GM19239 (cell line): ENCODE results near the gene SRPK3.
"Not testable (repeated sequence)": the region's sequence is repeated elsewhere in the genome, so short reads cannot be mapped to it uniquely, and the experiment has no call there.

Experiments
- DNase-seq: peaks from one replicate; pipeline ENCODE4 v3.0.0; 2011; ENCODE audit warnings: low spot score; ENCODE audit not compliant: insufficient read length
- FAIRE-seq: peaks from 2 replicates; lab custom pipeline; 2011; peaks lifted over from hg19 to GRCh38; lab: Jason Lieb, UNC

SRPK3 gene

DNA sequence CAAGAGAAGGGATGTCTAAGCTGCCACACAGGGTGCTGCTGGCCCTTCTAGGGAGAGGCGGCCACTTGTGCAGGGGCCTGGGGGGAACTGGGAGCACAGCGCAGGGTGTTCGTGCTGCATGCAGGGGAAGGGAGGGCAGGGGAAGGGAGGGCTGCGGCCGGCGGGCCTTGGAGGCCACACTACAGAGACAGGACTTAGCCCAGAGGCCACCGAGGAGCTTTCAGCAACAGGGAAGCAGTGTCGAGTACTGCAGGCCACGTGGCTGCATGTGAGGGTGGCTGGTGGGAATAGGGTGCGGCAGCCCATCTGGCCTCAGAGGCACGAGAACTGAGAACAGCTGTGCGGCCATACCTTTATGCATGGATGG, 35.8 kb upstream of the SRPK3 start:
- DNase-seq, FAIRE-seq: not testable (repeated sequence)

- FAIRE-seq (no peak), DNase-seq (no peak)
These were observed 34.5 kb upstream of the SRPK3 start for GRCh38 chrX:153746359-153746758.

DNA sequence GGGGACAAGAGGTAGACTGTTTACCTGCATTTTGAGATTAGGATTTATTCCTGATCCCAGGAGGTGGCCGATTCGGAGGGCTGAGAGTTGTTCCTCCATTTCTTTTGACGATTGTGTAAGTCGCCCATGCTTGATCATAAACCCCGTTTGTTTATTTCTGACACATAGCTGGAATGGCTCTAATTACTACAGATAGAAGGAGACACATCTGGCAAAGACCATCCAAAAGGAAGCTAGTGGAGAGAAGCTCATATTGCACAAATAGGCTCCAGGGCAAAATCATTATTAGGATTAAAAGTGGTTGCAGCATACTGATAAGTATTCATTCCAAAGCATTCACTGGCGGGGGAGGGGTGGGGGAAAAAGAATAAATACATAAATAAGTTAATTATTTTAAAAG, 33.9 kb upstream of the SRPK3 start:
- FAIRE-seq, DNase-seq: not testable (repeated sequence)

- DNase-seq, FAIRE-seq: not testable (repeated sequence)
These were observed 31.8 kb upstream of the SRPK3 start for GRCh38 chrX:153749017-153749416.

DNA sequence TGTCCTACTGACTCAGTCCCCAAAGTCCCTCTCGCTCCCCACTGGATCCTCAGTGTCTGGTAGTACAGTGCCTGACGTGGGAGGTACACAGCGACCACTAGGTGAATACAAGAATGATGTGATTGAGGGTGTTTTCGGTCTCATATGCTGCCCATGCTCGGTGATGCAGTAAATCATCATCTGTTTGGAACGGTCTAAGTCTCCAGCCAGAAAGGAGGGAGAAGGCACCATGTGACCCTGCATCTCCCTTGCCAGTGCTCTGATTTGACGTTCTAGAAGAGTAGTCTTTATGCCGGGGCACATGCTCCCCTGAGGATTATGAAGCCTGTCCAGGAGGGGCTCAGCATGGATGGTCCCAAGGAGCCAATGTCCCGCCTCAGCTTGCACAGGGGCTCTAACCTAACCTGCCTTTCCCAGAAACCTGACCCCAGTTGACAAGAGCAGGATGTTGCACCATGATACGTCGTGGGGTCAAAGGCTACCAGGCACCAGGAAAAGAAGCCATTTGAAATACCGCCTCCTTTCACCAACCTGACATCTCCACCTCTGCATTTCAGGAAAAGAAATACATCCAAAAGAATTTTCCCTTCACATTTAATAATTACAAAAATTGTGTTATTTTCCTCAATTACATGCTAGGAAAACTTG, 30.6 kb upstream of the SRPK3 start:
- no peak for FAIRE-seq
- DNase-seq, result no peak

- FAIRE-seq (peak; percentile 35), DNase-seq (no peak)
These were observed 25.7 kb upstream of the SRPK3 start for GRCh38 chrX:153755136-153755535.

GRCh38 chrX:153761863-153762262, 19.0 kb upstream of the SRPK3 start:
- DNase-seq, result no peak

DNA sequence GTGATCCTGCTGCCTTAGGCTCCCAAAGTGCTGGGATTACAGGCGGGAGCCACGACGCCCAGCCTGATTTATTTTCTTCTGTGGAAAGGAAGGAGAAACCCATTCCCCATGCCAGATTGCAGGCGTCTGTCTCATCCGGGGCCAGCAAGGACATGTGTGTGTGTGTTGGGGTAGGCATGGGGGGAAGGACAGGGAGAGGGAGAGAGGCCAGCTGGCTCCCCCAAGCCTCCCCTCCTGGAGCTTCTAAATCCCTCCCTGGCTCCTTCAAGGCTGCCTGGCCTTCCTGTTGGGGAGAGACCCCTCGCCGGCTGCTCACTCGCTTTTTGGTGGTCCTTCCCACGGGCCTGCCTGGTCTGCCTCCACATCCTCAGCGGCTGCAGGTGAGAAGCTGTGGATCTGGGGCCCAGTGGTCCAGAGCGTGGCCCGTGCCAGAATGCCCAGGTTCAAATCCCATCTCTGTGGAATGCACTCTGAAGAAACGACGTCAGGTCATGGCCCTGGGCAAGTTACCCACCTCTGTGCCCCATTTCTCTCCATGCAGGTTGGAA, 18.1 kb upstream of the SRPK3 start:
- DNase-seq, result no peak
- FAIRE-seq, result no peak

More at GRCh38 chrX:153761863-153762262, 19.0 kb upstream of the SRPK3 start:
- no peak for FAIRE-seq

DNA sequence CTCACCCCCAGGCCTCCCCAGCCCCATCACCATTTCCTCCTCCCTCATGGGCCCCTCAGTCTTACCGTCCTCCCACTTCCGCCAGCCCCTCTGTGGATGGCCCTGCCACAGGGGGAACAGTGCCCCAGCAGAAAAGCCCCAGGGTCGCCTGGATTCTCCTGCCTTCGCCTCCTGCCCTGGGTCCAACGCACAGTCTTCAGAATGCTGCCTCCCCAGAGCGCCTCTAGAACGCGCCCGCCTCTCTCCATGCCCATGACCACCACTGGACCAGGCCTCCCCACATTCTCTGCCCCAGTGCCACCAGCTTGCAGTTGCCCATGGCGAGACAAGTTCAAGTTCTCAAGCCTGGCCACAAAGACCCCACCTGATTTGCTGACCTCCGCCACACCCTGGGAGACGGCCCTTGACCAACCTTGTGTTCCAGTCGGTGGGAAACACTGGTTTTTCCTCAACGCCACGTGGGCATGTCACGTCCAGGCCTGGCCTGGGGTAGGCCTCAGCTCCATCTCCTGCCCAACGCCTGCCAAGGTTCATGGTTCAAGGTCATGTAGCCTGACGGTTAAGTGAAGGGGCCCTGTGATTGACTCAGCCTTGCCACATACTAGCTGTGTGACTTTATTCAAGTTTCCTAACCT, 17.4 kb upstream of the SRPK3 start:
- DNase-seq, result no peak
- FAIRE-seq, result peak; percentile 56

DNA sequence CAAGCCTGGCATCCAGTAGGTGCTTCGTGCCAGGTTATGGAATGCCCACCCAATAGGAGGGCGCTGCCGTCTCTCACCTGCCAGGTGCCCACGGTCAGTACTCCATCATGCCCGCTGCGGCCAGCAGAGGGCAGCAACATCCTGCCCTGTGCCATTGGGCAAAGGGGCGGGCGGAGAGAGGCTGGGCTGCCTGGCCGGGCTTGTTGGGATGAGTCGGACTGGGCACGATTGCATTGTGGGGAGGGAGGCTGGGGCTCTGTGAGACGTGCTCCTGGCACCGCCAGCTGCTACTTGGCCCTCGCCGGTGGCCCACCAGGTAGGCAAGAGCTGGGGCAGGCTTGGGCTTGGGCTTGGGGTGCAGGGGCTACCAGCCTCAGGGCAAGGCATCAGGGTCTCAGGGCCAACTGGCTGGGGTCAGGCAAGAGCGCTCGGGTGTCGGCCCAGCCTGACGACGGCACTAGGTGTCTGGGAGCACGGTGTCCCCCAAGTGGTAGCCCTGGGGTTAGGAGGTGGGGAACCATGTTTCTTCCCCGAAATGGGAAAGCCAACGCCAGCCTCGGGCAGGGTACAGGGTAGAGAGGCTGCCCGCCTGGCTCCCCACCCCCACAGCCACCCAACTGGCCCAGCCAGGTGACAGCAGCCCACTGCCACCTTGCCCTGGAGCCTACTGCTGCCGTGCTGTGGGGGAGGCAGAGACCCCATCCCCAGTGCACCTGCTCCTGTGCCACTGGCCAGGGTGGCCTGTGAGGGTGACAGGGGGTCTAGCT, 16.7 kb upstream of the SRPK3 start, which contains the start of gene PLXNB3:
PLXNB3 (plus strand) TSS at position 261 of the 767 bp plus-strand sequence. CDS start 1,287 bp downstream, outside the sequence.
- FAIRE-seq (peak; percentile 75), DNase-seq (peak; percentile 70)

DNA sequence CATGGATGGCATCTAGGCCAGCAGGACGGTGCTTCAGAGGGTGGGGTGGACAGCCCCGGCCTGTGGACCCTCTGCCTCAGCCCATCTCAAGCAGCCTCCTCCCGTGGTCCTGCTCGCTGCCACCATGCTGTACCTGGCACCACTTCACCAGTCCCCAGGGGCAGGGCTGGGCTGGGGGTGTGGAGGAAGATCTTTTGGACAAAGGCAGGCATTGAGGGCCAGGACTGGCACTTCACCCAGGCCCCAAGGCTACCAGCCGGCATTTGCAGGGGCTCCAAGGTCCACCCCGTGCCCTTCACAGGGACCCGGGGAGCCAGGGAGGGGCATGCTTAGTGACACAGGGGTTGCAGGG, 16.1 kb upstream of the SRPK3 start:
- FAIRE-seq (no peak), DNase-seq (no peak)

DNA sequence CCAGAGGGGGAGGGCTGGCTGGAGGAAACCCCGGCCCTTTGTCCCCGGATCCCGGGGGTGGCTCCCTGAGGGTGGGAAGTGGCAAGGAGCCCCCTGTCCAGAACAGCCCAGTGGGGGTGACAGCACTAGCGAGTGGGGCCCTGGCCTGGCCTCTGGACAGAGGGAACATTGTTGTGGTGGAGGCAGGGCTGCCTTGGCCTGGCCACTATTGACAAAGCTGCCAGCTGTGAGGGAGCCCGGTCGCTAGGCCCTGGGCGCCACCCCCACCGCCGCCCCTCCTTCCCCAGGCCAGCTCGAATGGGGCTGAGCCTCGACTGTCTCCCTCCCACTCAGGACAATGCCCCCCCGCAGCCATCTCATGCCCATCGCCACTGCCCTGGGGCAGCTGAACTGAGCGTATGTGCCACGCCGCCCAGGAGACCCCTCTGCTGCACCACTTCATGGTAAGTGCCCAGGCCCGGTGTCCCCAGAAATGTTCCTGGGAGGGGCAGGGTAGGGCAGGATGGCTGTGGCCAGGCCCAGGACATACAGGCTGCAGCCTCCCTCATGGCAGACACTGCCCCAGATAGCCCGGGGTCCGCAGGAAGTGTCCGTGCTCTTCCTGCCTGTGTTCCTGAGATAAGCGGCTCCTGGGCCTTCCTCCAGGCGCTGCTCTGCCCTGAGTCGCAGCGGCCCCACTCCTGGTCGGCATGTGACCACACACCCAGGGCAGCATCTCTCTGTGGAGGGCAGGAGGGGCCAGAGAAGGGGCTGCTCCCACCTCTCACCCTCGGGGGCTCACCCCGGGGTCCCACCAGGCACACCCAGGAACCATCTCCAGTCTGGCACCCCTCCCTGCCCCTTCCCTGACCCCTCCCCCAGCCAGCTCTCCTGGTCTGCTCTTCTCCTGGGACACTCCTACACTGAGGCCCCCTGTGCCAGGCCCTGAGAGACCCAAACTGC, 15.4 kb upstream of the SRPK3 start:
- FAIRE-seq, result no peak
- no peak for DNase-seq

DNA sequence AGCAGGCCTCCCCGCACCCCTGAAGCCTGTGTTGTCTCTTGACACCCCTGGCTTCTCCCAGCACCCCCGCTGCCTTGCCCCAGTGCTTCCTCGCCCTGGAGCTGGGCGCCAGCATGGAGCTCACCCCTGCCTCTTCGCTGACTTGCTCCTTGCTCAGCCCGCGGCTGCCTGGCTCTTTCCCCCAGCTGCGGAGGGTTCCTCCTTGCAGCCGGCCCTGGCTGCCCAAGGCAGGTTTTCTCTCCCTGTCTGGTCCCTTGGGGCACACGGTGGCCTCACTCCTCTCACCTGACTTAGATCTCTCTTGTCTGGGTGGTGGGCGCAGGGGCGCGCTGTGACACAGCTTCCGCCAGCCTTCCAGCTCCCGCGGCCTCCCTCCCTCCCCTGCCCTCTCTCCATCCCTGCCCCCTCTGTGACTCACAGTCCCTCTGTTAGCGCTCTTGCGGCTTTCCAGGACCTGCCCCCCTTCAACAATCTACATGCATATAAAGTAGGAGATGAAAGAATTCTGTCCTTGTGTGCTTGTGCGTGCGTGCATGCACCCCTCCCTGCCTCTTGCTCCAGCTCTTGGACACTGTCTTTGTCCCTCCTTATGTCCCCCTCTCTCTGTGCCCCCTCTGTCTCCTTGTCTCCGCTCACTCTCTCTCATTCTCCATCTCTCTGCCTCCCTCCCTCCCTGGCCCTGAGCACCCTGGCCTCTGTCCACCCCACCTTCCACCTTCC, 14.6 kb upstream of the SRPK3 start:
- no peak for FAIRE-seq
- no peak for DNase-seq

DNA sequence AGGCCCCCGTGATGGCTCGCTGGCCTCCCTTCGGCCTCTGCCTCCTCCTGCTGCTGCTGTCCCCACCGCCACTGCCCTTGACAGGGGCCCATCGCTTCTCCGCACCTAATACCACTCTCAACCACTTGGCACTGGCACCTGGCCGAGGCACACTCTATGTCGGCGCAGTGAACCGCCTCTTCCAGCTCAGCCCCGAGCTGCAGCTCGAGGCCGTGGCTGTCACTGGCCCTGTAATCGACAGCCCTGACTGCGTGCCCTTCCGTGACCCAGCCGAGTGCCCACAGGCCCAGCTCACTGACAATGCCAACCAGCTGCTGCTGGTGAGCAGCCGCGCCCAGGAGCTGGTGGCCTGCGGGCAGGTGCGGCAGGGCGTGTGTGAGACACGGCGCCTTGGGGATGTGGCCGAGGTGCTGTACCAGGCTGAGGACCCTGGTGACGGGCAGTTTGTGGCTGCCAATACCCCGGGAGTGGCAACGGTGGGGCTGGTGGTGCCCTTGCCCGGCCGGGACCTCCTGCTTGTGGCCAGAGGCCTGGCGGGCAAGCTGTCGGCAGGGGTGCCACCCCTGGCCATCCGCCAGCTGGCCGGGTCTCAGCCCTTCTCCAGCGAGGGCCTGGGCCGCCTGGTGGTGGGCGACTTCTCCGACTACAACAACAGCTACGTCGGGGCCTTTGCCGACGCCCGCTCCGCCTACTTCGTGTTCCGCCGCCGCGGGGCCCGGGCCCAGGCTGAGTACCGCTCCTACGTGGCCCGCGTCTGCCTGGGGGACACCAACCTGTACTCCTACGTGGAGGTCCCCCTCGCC, 13.8 kb upstream of the SRPK3 start:
- DNase-seq, result no peak

GRCh38 chrX:153767674-153768055, 13.2 kb upstream of the SRPK3 start:
- DNase-seq, result no peak
- FAIRE-seq, result no peak

More for the DNA sequence above, 13.8 kb upstream of the SRPK3 start:
- no peak for FAIRE-seq

DNA sequence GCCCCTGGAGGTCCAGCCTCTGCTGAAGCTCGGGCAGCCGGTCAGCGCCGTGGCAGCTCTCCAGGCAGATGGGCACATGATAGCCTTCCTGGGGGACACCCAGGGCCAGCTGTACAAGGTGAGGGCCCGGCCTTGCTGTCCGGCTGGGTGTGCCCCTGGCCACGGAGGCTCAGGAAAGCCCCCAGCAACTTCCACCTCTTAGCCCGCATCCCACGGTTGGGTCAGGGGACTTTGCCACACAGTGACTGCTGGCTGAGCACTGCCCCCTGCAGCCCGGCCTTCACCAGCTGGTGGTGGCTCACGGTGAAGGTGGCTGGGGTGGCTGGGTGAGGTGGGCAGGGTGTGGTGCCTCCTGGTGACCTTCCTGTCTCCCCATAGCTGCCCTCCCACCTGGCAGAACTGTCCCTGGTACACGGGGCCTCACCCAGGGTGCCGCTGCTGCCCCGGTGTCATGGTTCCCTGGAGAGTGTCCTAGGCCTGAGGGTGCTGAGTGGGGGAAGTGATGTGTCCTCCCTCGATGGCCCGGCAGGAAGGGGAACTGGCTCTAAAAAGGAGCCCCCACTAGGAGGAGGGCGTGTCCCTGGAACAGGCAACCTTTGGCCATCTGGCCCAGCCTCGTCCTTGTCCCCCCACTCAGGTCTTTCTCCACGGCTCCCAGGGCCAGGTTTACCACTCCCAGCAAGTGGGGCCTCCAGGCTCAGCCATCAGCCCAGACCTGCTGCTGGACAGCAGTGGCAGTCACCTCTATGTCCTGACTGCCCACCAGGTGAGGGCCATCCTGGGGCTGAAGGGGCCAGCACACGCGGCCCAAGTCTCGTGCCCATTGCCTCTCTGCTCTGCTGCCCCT, 12.3 kb upstream of the SRPK3 start:
- DNase-seq, result no peak
- no peak for FAIRE-seq

DNA sequence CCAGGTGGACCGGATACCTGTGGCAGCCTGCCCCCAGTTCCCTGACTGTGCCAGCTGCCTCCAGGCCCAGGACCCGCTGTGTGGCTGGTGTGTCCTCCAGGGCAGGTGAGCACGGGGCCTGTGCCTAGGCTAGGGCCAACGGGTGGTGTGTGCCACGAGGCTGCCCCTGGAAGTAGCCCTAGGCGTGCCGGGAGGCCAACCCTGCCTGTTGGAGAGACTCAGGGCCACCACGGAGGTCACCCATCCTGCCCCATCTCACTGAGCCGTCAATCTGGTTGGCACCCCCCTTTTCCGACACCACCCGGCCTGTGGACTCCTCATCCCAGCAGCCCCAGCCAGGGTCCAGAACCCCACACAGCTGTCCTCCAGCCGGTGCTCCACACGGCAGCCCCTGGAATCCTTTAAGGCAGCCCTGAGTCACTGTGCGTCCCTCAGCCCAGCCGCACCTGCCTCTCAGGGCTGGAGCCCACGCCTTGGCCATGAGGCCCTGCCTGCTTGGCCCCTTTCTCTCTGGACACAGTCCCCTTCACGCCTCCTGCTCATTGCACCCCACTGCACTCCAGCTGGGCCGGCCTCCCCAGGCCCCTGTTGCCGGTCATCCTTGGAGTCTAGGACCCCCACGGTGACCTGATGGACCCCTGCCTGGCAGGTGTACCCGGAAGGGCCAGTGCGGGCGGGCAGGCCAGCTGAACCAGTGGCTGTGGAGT, 11.5 kb upstream of the SRPK3 start:
- FAIRE-seq (no peak), DNase-seq (no peak)
